Superior temporal gyrus (tissue), 1 donor: ENCODE measurements around the gene FLG2.
A peak's percentile ranks its signal among the peaks of the same experiment; 100 is the strongest.

ENCODE experiments used
- DNase-seq: peaks from one replicate; pipeline ENCODE4 v3.0.0-alpha.2; 2016; ENCODE audit errors: extremely low spot score

FLG2 gene

DNA sequence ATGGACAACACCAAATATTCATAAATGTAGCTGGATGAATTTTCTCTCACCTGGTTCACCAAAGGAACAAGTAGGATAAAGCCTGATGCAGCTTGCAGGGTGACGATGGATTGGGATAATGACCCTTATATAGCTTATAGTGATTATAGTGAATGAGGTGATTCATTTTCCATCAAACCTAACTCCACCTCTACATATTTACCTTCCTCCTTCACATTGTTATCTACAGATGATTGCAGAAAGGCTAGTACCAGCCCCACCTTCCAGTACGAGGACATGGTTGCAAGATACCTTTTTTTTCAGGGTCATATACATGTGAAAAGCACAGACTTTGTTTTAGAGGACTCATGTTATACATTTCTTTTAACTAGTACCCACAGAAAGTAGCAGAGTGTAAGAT, at the start of gene FLG2:
TSS of gene FLG2 (minus strand) at position 101 of the 400 bp plus-strand sequence. CDS start 1,122 bp downstream, outside the sequence.
- no peak for DNase-seq

DNA sequence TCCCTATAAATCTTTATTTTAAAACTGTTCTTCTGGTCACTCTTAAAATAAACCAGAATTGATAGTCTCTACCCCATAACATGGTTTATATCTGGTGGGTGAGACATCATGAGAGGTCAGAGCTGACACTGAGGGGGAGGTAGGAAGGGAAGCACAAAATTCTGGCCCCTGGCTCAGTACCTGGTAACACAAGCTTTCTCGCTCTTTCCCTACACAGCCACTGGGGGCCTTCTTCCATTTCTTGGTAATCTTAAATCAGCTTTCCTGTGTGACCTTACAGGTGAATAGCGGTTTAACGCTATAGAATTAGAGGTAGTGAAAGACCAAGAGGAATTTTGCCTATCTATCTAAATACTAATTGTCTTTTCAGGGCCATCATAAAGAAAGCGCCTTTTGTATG, 48.9 kb upstream of the FLG2 start:
- no peak for DNase-seq

DNA sequence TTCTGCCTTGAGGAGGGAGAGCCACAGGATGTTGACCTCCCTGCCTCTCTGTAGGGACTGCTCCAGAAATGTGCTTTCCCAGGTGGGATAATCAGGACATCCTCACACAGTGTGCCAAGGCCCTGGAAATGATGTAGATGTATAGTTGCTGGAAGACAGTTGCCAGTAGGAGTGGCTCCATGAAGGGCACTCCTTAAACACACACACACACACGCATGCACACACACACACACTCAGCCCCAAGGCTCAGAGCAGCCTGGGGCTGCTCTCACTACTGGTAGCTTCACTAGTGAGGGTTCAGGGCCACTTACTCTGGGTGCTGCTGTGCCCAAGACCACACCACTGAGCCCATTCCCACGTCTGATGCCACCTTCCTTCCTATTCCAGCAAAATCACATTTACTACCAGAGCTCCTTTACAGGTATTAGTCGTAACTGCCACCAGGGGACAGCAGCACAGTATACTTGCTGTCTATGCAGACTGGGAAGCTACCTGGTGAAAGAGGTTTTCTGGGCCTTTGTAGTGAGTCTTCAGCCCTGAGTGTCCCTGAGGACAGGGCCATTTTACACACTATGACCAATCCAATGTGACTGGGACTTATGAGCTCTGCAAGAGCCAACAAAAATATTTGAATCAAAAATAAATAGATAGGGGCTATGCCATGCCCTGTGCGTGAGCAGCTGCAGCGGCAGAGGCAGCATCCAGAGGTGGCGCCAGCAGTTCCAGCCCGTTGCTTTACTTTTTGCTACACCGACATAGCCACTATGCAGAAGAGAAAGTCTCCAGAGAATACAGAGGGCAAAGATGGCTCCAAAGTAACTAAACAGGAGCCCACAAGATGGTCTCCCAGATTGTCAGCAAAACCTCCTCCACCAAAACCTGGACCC, 39.2 kb upstream of the FLG2 start:
- no peak for DNase-seq

DNA sequence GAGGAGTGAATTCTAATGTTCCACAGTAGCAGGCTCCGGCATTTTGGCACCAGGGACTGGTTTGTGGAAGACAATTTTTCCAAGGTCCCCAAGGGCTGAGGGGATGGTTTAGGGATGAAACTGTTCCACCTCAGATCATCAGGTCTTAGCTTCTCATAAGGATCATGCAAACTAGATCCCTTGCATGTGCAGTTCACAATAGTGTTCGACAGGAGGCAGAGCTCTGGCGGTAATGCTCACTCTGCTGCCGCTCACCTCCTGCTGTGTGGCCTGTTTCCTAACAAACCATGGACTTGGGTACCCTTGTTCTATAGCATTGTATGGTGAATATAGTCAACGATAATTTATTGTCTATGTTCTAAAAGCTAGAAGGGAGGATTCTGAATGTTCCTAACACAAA, 37.7 kb upstream of the FLG2 start:
- no peak for DNase-seq

DNA sequence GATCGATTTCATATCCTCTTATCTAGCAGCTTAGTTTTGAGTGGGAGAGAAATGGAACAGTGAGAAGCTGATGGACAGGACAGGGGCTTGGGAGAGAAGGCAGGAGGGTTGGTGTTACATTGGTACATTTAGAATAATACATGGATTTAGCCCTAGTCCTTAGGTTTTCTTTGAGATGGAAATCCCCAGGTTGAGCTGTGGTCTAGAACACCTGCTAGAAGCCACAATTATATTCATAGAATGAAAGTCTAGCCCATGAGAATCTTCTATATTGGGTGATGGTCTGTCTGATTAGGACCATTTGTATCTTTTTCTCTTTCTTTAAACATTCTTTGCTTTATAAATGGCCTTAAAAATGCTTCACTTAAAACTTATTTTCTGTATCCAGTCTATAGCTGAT, 34.3 kb upstream of the FLG2 start:
- DNase-seq, result no peak

DNA sequence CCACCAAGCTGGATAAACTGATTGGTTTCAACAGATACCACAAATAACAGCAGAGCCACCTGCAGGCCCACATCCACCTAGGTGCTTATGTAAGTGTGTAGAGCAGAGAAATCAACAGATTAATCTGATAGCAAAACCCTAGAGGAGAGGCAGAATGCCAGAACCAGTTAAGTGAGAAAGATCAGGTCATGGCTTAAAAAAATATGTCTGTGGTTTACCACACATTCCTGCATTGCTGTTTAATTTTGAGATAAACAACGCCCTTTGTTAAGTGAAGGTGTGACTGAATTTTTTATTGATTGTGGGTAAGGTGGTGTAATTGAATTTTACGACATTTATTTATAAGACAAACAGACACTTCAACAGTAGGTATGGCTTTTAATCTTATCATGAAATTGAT, 33.1 kb upstream of the FLG2 start:
- no peak for DNase-seq

DNA sequence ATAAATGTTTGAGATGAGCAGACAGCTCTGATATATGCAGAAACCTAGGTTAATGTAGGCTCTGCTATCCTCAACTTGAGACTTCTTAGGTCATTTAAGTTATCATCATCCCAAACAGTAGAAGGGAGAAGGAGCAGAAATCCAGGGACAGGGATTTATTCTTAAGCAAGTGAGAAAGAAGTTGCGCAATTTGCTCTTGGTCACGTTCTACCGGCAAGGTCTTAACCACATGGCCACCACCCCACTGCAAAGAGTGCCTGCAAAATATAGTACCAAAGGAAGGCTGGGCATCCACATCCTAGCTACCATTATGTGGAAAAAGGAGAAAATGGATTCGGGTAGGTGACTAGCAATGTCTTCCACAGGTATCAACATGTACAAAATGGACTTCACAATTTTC, 29.1 kb upstream of the FLG2 start:
- no peak for DNase-seq

DNA sequence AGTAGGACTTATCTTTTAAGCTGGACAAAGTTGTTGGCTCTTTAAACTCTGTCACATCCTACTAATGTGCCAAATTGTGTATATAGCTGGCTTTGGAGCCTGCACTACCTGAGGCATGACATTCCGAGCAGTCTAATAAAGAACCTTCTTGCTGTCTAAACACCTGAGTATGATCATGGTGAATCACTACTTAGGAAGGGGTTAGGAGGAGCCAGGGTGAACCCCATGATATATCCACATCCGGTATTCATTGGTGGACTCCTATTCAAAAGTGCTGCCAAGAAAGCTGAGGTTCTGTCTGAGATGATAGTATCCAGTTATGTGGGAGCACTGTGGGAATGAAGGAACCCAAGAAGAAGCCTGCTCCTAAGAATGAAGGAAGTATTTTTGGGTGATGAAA, 27.1 kb upstream of the FLG2 start:
- DNase-seq, result no peak

DNA sequence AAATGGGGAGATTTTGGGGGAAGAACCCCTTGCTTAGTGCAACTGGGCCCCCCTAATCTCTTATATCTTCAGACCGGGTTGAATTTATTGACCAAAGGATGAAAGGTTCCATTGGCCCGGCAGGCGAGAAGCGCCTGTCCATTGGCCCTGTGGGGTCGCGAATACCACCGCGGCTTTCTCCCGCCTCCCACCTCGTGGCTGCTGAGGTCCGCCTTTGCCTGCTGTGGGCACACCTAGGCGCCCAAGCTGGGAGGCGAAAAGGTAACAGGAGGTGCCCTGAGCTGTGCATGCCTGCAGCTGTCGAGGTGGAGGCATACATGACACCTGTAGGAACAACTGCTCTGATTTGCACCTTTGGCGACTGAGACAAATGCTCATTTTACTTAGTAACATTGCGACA, 21.1 kb upstream of the FLG2 start:
- DNase-seq, result no peak

DNA sequence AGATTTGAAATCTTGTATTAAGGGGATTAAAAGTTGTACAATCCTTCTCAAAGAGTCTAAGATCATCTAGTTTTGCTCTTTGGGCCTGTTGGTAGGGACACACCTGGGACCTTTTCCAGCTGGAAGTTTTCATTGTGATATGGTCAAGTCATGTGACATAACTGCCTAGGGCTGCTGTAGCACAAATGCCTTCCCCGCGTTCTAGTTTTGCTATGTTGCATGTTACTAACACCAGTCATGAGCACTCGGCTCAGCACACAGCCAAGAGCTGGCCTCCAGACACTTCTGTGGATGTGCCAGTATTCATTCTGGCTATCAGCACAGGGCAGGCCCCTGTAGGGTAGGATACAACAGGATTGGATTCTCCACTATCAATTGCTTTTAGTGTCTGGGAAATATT, 14.6 kb upstream of the FLG2 start:
- no peak for DNase-seq

DNA sequence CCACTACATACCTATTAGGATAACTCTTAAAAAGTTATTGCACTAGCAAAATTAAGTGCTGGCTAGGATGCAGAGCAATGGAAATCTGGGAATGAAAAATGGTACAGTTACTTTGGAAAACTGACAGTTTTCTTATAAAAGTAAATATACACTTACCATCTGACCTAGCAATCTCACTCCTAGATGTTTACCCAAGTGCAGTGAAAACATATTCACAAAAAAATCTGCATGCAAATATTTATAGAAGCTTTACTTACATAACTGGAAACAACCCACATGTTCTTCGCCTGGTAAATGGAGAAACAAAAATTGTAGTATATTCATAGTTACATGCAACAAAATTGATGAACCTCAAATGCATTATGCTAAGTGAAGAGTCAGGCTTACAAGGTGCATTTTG, 12.9 kb upstream of the FLG2 start:
- DNase-seq, result no peak

DNA sequence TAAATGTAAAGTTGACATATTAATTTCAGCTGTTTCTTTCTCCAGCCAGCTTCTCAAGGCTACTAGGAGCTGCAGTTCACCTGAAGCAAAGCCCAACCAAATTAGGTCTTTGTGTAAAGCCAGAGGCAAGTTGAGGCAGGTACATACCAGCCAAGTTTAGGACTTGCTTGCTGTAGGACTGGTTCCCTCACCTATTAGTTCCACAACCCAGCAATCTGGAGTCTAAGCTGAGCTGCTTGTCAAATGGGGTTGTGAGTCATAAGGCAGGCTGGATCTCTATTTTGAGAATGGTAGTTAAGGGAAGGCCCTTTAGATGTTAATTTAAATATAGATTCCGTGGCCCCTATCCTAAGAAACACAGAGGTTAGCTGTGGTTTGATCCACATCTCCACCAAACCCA, 7.6 kb upstream of the FLG2 start:
- no peak for DNase-seq

DNA sequence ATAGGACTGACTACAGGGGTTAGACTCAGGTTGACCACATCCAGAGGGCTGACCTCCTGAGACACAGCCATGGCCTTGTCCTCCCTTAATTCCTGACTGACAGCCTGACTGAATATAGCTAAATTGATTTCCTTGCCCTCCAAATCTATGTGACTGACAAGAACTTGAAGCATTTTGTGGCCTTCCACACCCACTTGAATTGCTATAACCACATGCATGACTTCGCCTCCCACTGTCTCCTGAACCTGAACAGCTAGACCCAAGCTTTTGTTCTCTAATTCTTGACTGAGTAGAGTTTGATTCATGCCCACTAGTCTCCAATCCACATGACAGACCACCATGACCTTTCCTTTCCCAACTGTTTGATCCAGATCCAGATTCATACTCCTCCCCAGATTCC, 3.1 kb downstream of the FLG2 start:
- DNase-seq, result no peak

DNA sequence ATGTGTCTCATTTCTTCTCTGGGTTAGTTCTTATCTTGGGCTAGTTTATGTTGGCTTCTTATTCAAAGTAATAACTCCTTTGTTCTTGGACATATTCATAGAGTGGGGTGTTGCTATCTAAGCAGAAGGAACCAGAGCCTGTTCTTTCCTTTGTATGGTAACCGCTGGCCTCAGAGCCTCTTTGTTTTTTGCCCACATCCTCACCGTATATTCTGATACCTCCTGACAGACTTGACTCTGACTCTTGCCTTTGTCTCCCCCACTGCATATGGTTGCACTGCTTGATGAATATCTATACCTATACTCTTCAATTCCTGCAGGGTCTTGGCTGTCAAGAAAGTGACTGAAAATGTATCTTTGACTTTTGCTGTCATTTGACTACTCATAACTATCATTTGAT, 10.2 kb downstream of the FLG2 start:
- no peak for DNase-seq

DNA sequence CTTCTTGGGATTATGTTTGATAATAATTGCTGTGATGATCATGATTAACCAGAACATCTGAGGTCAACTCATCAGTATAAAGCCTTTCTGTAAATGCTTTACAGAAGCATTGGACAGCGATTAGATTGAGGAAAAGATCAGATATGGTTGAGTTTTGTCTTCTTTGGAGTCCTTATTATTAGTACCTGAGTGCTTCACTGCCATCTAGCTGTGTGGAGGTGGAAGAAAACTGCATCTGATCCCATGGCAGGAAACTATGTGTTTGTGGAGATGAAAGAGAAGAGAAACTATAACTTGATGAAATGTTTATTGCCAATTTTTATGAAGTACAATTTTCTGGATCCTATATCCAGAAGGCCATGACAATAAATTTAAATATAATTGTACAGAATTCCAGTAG, 11.4 kb downstream of the FLG2 start:
- DNase-seq, result no peak

DNA sequence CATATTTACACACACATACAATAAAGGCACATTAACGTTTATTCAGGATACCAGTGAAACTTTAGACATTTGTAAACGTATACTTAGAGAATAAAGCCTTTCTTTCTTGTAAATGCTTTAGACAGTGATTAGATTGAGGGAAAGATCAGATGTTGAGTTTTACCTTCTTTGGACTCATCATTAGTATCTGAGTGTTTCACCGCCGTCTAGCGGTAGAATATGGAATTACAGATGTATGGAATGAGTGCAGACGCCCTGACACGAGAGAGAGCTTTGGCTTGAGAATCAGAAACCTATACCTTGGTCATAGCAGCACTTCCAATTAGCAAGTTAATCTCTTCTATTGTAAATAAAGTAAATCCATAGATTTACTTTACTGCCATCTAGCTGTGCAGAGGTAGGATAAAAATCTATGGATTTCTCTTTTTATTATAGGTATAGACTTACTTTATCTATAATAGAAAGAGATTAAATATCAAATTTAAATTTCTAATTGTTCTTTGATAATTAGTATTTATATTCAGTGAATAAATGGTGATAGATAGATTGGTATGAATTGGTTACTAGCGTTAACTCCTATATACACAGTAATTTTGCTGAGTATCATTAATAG, 12.6 kb downstream of the FLG2 start:
- peak; percentile 76 for DNase-seq

DNA sequence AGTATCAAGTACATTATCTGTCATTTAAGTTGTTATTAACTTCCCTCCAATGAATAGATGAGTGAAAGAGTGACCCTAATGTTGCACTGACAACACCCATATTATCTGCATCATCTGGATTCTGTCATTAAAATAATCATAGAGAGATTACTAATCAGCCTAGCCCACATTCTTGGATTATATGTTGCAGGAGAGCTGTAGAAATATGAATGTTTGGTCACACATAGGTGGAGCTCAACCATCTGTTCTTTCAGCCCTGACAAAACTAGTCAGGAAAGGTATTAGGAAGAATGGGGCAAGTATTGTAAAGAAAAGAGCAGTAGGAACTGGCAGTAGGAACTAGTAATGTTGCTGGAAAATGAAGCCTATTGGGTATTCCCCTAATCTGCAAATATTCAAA, 15.4 kb downstream of the FLG2 start:
- DNase-seq, result no peak

DNA sequence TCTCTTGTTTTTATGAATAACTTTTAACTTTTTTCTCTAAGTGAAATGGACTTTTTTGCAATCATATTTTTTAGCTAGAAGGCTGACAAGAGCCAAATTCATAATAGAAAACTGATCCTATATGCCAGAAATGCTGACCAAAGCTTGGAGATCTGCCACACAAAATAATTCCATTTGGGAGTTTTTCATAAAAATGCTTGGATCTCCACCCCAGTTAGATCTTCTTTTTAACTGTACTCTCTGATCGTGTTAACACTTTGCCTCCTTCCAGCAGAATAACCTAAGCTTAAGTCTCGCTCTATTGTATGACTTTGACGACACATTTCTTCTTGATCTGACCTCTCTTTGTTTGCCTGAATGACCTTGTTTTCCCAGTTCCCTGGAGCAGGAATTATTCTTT, 16.8 kb downstream of the FLG2 start:
- DNase-seq, result no peak

DNA sequence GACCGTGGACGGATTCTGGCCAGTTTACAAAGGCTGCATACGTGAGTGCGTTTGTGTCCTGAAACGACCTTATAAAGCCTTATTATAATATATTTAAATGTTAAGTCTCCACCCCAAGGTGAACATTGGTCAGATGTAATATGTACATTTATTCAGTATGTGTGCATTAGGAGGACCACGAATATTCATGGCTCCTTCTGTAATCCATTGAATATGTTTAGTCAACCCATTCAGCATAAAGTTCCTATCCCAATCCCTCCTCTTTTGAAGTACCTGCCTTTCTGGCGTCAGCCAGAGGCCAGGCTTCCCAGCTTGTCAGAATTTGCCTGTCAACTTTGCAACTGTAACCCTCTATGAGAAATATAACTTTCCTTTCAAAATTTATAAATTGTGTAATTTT, 24.4 kb downstream of the FLG2 start:
- no peak for DNase-seq

DNA sequence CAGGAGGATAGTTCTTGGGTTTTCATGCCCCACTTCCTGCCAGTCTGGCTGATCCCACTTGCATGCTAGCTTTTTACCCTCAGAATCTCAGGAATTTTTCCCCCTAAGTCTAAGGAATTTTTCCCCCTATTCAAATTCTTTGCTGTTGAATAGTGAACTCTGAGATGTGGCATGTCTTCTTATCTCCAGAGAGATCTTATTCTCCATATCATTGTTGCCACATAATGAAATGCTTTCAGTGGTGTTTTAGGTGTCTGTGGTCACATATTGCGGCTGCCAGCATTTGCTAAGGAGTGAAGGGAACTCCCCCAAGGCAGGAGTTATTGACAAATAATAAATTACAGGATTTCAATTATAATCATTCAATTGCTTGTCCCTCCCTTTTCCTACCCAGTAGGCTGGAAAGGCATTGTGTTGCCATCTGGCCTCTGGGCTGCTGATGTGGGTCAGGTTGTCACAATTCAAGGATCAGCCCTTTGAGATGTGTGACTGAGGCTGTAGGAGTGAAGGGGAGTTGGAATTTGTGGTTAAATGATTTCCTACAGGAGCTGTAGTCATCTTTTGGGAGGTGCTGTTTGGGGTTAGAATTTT, 30.9 kb downstream of the FLG2 start:
- no peak for DNase-seq

DNA sequence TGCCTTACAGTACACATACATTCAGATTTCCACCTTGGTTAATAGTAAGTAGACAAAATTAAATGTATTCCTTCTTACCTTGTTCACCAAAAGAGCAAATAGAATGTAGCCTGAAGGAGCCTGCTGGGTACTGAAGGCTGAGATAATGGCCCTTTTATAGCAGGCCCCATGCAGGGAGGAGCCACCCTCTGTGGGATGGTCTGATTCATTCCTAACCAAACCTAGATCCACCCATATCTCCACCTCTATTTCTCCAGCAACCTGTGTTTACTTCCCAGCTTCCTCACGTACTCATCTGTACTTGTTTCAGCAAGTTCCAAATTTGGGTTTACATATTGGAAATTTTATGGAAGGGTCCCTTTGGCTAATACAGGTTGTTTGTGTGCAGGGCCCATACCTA, 34.7 kb downstream of the FLG2 start, which contains the start of gene FLG:
TSS of gene FLG (minus strand) at position 129 of the 400 bp plus-strand sequence. CDS start 9,783 bp downstream, outside the sequence.
- DNase-seq, result no peak

DNA sequence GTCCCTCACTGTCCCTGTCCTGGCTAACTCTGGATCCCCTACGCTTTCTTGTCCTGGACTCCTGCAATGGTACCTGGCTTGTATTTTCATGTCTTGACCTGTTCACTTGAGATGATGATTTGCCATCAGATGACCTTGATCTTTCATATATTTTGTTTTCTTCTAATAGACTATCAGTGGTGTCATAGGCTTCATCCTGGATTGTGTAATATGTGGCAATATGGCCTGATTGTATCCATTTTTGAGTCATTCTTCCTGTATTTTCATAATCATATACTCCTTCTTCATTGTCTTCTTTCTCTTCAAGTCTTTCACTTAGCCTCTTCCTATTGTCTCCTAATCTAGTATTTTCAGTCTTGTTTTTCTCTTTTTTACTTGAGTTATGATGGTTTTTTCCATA, 45.8 kb downstream of the FLG2 start:
- no peak for DNase-seq

DNA sequence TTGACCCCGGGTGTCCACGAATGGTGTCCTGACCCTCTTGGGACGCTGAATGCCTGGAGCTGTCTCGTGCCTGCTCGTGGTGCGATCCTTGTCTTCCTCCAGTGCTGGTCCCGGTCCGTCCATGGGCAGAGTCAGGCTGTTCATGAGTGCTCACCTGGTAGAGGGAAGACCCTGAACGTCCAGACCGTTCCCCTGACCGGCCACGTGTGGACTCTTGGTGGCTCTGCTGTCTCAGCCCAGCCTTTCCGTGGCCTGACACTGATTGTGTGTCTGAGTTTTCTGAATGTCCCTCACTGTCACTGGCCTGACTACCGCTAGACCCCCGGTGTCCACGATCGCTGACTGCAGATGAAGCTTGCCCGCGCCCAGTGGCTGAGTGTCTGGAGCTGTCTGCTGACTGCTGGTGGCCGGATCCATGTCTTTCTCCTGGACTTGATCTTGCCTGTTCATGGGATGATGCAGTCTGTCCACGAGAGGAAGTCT, 46.4 kb downstream of the FLG2 start:
- no peak for DNase-seq
